Activated naive CD4-positive, alpha-beta T cell treated with anti-CD3 and anti-CD28 coated beads for 36 hours (primary cell): Measurements from ENCODE around the gene UBIAD1. TPM values are rescaled to one million over a fixed set of nuclear protein-coding genes. Genes with fewer than 3 reads are reported as not detected.
"Not testable (repeated sequence)": the region's sequence is repeated elsewhere in the genome, so short reads cannot be mapped to it uniquely, and the experiment has no call there.

Experiments
- CTCF ChIA-PET: fragments of 350-600 bp; sonication (Branson Sonifier 250); formaldehyde crosslinking; loops from one replicate; lab custom pipeline; 2021; ENCODE audit warnings: antibody characterized with exemption; lab: Charles Lee
- DNase-seq: peaks from one replicate; pipeline ENCODE4 v3.0.0-alpha.2; 2020
- H3K27ac Mint-ChIP-seq: one replicate; pipeline ENCODE4 v1.8.0; 2021; ENCODE audit warnings: mild to moderate bottlenecking, mixed read lengths
- H3K27me3 Mint-ChIP-seq: one replicate; pipeline ENCODE4 v1.8.0; 2021; ENCODE audit warnings: low read depth, mixed read lengths
- H3K36me3 Mint-ChIP-seq: one replicate; pipeline ENCODE4 v1.8.0; 2021; ENCODE audit warnings: low read depth, mixed read lengths
- H3K4me1 Mint-ChIP-seq: one replicate; pipeline ENCODE4 v1.8.0; 2021; ENCODE audit warnings: low read depth, mixed read lengths
- H3K4me3 Mint-ChIP-seq: one replicate; pipeline ENCODE4 v1.8.0; 2021; ENCODE audit warnings: mild to moderate bottlenecking, moderate library complexity, mixed read lengths
- H3K9me3 Mint-ChIP-seq: one replicate; pipeline ENCODE4 v1.8.0; 2021; ENCODE audit warnings: mixed read lengths
- intact Hi-C: fragments of 100-400 bp; cut with micrococcal nuclease; formaldehyde crosslinking; loops from one replicate; pipeline ENCODE4 v1.15.1; 2023
- total RNA-seq, 2 experiments: library from RNA; stranded (reverse); gene quantifications; one replicate each; pipeline ENCODE4 v1.2.3, GENCODE V29; 2021

UBIAD1 gene
- total RNA-seq, 2 experiments from 2014 or later, result 19.9 to 20.2 TPM

DNA sequence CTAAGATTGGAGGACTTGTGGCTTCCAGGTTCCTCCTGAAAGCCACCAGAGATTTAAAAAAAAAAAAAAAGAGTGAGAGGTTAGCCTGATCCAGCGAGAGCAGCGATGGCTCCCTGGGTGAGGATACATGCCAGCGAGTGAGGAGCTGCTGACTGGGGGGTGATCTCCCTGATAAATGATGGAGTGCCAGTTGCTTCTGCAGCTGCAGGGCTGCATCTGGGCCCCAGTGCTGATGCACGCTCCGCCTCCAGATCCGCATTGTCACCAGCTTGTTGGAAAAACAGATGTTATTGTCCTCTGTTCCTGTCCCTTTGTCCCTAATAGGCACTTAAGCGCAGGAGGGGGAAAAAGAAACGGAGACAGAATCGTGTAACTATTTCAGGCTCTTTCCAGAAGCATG, 28.6 kb downstream of the UBIAD1 start:
- intact Hi-C loops, result no loop called here
- no peak overlapping the region for H3K27ac Mint-ChIP-seq

GRCh38 chr1:11302366-11302765, 29.4 kb downstream of the UBIAD1 start:
- no peak for DNase-seq
- intact Hi-C loops, result no loop called here
- no peaks in the 10 kb centered on the region for H3K9me3 Mint-ChIP-seq
- H3K27me3 Mint-ChIP-seq, result no peaks in the 10 kb centered on the region
- no peak overlapping the region for H3K4me3 Mint-ChIP-seq
- no peak overlapping the region for H3K27ac Mint-ChIP-seq
- CTCF ChIA-PET, result no interaction called here
- H3K4me1 Mint-ChIP-seq, result peaks cover 14% of the 10 kb centered on the region
- H3K36me3 Mint-ChIP-seq, result no peaks in the 10 kb centered on the region

More for the DNA sequence above, 28.6 kb downstream of the UBIAD1 start:
- H3K4me1 Mint-ChIP-seq, result peaks cover 20% of the 10 kb centered on the region
- CTCF ChIA-PET, result interaction anchor here (0.6 kb wide), 1 partner anchor 87 kb away, joined by 3 read pairs; no protein-coding TSS in a partner anchor
- DNase-seq, result no peak
- no peaks in the 10 kb centered on the region for H3K9me3 Mint-ChIP-seq
- no peak overlapping the region for H3K4me3 Mint-ChIP-seq
- no peaks in the 10 kb centered on the region for H3K36me3 Mint-ChIP-seq
- H3K27me3 Mint-ChIP-seq, result no peaks in the 10 kb centered on the region

GRCh38 chr1:11305516-11305915, 32.5 kb downstream of the UBIAD1 start:
- DNase-seq, CTCF ChIA-PET, H3K4me3 Mint-ChIP-seq, H3K27ac Mint-ChIP-seq, H3K36me3 Mint-ChIP-seq, H3K4me1 Mint-ChIP-seq, H3K9me3 Mint-ChIP-seq, intact Hi-C loops, H3K27me3 Mint-ChIP-seq: not testable (repeated sequence)

DNA sequence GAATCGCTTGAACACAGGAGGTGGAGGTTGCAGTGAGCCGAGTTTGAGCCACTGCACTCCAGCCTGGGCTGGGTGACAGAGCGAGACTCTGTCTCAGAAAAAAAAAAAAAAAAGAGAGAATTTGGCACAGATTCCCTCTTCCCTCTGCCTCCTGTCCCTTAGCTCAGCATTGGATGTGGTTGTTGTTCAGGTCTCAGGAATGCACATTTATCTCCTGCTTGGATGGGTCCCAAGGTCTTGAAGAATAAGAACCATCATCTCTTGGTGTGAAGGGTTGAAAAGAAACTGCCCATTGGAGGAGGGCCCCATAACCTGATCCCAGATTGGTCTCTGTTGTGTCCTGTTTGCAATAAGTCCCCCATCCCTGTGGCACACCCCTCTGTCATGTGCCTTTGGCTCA, 34.9 kb downstream of the UBIAD1 start:
- Mint-ChIP-seq H3K4me1 (peaks cover 3% of the 10 kb centered on the region), H3K9me3 (no peaks in the 10 kb centered on the region), H3K4me3 (no peak overlapping the region), H3K27ac (peak overlapping the region; percentile 53), H3K36me3 (no peaks in the 10 kb centered on the region), H3K27me3 (no peaks in the 10 kb centered on the region)
- intact Hi-C loops, result no loop called here
- CTCF ChIA-PET, result no interaction called here
- no peak for DNase-seq

- H3K36me3 Mint-ChIP-seq, result no peaks in the 10 kb centered on the region
- intact Hi-C loops, result no loop called here
- H3K27me3 Mint-ChIP-seq, result no peaks in the 10 kb centered on the region
- H3K4me3 Mint-ChIP-seq, result no peak overlapping the region
- H3K27ac Mint-ChIP-seq, result no peak overlapping the region
- H3K4me1 Mint-ChIP-seq, result peaks cover 3% of the 10 kb centered on the region
- DNase-seq, result no peak
- no peaks in the 10 kb centered on the region for H3K9me3 Mint-ChIP-seq
- CTCF ChIA-PET, result no interaction called here
These were observed 35.8 kb downstream of the UBIAD1 start for GRCh38 chr1:11308699-11309224.

DNA sequence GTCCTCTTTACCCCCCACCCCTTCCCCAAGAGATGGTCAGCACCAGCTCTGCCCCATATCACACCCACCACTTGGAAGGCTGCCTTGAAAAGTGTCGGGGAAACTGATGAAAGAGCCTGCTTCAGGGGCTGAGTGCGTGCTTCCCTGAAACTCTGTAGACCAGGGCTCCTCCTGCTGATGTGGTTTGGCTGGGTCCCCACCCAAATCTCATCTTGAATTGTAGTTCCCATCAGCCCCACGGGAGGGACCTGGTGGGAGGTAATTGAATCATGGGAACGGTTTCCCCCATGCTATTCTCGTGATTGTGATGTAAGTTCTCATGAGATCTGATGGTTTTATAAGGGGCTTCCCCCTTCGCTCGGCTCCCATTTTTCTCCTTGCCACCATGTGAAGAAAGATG, 36.4 kb downstream of the UBIAD1 start:
- CTCF ChIA-PET, result no interaction called here
- H3K27ac Mint-ChIP-seq, result no peak overlapping the region
- intact Hi-C loops, result no loop called here
- H3K36me3 Mint-ChIP-seq, result no peaks in the 10 kb centered on the region
- no peak overlapping the region for H3K4me3 Mint-ChIP-seq
- H3K27me3 Mint-ChIP-seq, result no peaks in the 10 kb centered on the region
- H3K4me1 Mint-ChIP-seq, result peaks cover 3% of the 10 kb centered on the region
- no peaks in the 10 kb centered on the region for H3K9me3 Mint-ChIP-seq
- DNase-seq, result no peak

GRCh38 chr1:11311816-11312755, 39.1 kb downstream of the UBIAD1 start:
- peaks cover 3% of the 10 kb centered on the region for H3K4me1 Mint-ChIP-seq

DNA sequence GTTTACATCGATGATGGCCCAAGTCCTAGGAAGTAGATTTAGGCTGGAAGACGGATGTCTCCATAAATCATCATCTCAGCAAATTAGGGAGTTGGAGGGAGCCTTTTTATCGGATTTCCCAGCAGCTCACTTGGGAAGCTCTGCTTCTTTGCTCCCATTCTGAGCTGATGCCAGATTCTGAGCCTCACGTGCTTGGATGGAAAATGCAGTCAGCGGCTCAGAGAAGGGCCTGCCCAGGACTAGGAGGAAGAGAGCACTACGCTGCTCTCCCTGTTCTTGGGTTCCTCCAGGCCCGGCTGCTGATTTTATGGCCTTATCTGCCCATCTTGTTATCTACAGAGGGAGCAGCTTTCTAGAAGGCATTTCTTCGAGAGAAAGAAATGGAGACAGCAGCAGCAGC, 42.0 kb downstream of the UBIAD1 start:
- Mint-ChIP-seq H3K4me1 (peaks cover 5% of the 10 kb centered on the region), H3K9me3 (no peaks in the 10 kb centered on the region), H3K27me3 (no peaks in the 10 kb centered on the region), H3K27ac (no peak overlapping the region), H3K4me3 (no peak overlapping the region), H3K36me3 (no peaks in the 10 kb centered on the region)
- CTCF ChIA-PET, result interaction anchor here (1.7 kb wide), 1 partner anchor 330 kb away, joined by 4 read pairs; no protein-coding TSS in a partner anchor
- no peak for DNase-seq
- intact Hi-C loops, result no loop called here

More at GRCh38 chr1:11311816-11312755, 39.1 kb downstream of the UBIAD1 start:
- CTCF ChIA-PET, result interaction anchor here (0.6 to 1.7 kb wide), 4 partner anchors 8 to 112 kb away, joined by 3 to 4 read pairs (median 4); no protein-coding TSS in a partner anchor
- no peaks in the 10 kb centered on the region for H3K9me3 Mint-ChIP-seq
- no peaks in the 10 kb centered on the region for H3K27me3 Mint-ChIP-seq
- no peak overlapping the region for H3K27ac Mint-ChIP-seq
- H3K36me3 Mint-ChIP-seq, result no peaks in the 10 kb centered on the region
- H3K4me3 Mint-ChIP-seq, result no peak overlapping the region
- DNase-seq, result no peak
- intact Hi-C loops, result no loop called here

GRCh38 chr1:11316701-11317100, 43.7 kb downstream of the UBIAD1 start:
- H3K27me3 Mint-ChIP-seq, result no peaks in the 10 kb centered on the region
- H3K36me3 Mint-ChIP-seq, result no peaks in the 10 kb centered on the region
- no peak for DNase-seq
- peaks cover 7% of the 10 kb centered on the region for H3K4me1 Mint-ChIP-seq
- CTCF ChIA-PET, result no interaction called here
- no peaks in the 10 kb centered on the region for H3K9me3 Mint-ChIP-seq
- no peak overlapping the region for H3K27ac Mint-ChIP-seq
- no peak overlapping the region for H3K4me3 Mint-ChIP-seq
- intact Hi-C loops, result no loop called here

DNA sequence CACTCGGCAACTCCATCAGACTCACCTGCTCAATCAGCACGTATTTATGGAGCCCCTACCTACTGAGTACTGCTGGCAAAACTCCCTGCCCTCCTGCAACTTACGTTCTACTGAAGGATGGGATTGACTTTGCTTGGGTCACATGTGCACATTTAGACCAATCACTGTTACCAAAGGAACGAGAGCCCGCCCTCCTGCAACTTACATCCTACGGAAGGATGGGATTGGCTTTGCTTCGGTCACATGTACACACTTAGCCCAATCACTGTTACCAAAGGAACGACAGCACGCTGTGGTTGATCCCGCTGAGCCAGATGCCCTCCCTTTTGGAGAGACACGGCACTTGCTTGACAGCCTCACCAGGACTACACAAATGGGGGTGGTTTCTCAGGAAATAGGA, 46.0 kb downstream of the UBIAD1 start:
- CTCF ChIA-PET, result no interaction called here
- no peak overlapping the region for H3K4me3 Mint-ChIP-seq
- H3K9me3 Mint-ChIP-seq, result no peaks in the 10 kb centered on the region
- no peak for DNase-seq
- H3K27ac Mint-ChIP-seq, result no peak overlapping the region
- H3K27me3 Mint-ChIP-seq, result no peaks in the 10 kb centered on the region
- H3K36me3 Mint-ChIP-seq, result no peaks in the 10 kb centered on the region
- intact Hi-C loops, result no loop called here
- peaks cover 4% of the 10 kb centered on the region for H3K4me1 Mint-ChIP-seq

- Mint-ChIP-seq H3K4me1 (peaks cover 4% of the 10 kb centered on the region), H3K4me3 (no peak overlapping the region), H3K27me3 (no peaks in the 10 kb centered on the region), H3K27ac (no peak overlapping the region), H3K9me3 (no peaks in the 10 kb centered on the region), H3K36me3 (no peaks in the 10 kb centered on the region)
- peak; percentile 55 for DNase-seq
- intact Hi-C loops, result loop anchor here (5.0 kb wide), 1 partner anchor 327 kb away; no protein-coding TSS in a partner anchor
- CTCF ChIA-PET, result interaction anchor here (0.5 to 1.7 kb wide), 4 partner anchors 9 to 324 kb away, joined by 3 to 5 read pairs (median 4); no protein-coding TSS in a partner anchor
These were observed 47.3 kb downstream of the UBIAD1 start for GRCh38 chr1:11320153-11320936.
